ENCODE measurements around the gene ARHGAP26. TPM values are rescaled to one million over a fixed set of nuclear protein-coding genes. Genes with fewer than 3 reads are reported as not detected.

ARHGAP26 gene
- total and polyA plus RNA-seq, 2 of the 4 experiments (the other 2 are of a cell fraction): 0.54 to 0.56 TPM

DNA sequence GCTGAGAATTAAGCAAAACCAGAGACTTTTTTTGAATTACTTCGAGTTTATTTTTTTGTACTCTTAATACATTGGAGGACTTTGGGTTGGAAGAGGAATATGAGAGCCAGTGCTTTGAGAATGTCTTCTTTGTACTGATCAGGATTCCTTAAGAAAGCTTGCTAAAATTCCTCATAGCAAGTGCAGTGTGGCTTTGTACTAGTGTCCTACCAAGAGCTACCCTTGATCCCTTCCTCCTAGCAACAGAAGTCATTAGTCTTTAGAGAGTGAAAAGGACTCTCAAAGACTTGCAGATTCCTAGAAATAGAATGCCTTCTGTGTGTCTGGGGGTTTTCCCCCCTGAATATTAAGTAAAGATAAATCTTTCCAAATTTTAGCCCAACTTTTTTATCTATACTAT lies 276.1 kb downstream of the ARHGAP26 start:
- Histone ChIP-seq H3K4me1 (ENCODE audit: control insufficient read depth, insufficient read depth, low read length) (peaks cover 6% of the 10 kb centered on the region), H2AK9ac (replicated peaks; ENCODE audit: low read depth, low read length, poor library complexity) (no peak overlapping the region), H2BK20ac (ENCODE audit: low read depth, low read length) (no peak overlapping the region), H3K9me3 (ENCODE audit: control insufficient read depth, insufficient read depth, low read length) (no peaks in the 10 kb centered on the region), H3K9ac (ENCODE audit: low read depth, low read length) (no peak overlapping the region), H3K14ac (replicated peaks; ENCODE audit: low read depth, low read length) (no peak overlapping the region), H3K4me2 (ENCODE audit: low read depth, low read length) (no peak overlapping the region), H2AFZ (replicated peaks; ENCODE audit: low read length, poor library complexity) (no peak overlapping the region), H3K4ac (ENCODE audit: low read depth, low read length) (no peak overlapping the region), H3K23ac (ENCODE audit: low read depth, low read length) (no peak overlapping the region), H3K18ac (ENCODE audit: low read depth, low read length) (no peak overlapping the region), H2AK5ac (ENCODE audit: low read depth, low read length) (no peak overlapping the region), H4K91ac (ENCODE audit: insufficient read depth, low read depth, low read length) (no peak overlapping the region; the same call in 1 of the 2 replicates), H3K9me1 (ENCODE audit: insufficient read depth, low read length) (peaks cover 5% of the 10 kb centered on the region), H4K20me1 (ENCODE audit: insufficient read depth, low read length) (no peaks in the 10 kb centered on the region), H3K36me3 (ENCODE audit: control insufficient read depth, insufficient read depth, low read length) (no peaks in the 10 kb centered on the region), H2BK5ac (ENCODE audit: low read depth, low read length, poor library complexity, severe bottlenecking) (no peak overlapping the region), H3K4me3 (ENCODE audit: insufficient read depth, low read depth, low read length) (no peak overlapping the region), H3K27me3 (ENCODE audit: control insufficient read depth, insufficient read depth, low read length) (no peaks in the 10 kb centered on the region), H4K8ac (ENCODE audit: low read depth in 2 of 2, low read length in 2 of 2) (no peak overlapping the region), H3K27ac (ENCODE audit: insufficient read depth, low read length) (no peak overlapping the region), H3K79me1 (ENCODE audit: low read depth in 1 of 2, low read length in 2 of 2) (no peaks in the 10 kb centered on the region), H4K5ac (ENCODE audit: low read depth, low read length) (no peak overlapping the region), H2BK120ac (ENCODE audit: low read depth, low read length) (no peak overlapping the region), H2BK15ac (ENCODE audit: low read depth, low read length) (no peak overlapping the region), H3K56ac (ENCODE audit: extremely low read depth, insufficient read depth, low read length) (no peak overlapping the region)
- ChIA-PET POLR2A (ENCODE audit: unreplicated experiment) (no interaction called here), CTCF (no interaction called here)
- intact Hi-C loops (cut with micrococcal nuclease): no loop called here
- DNase-seq (no peak), ATAC-seq (ENCODE audit: low read depth) (no peak)
- WGBS, 2 experiments (ENCODE audit: extremely low coverage in 2 of 2, insufficient read length in 1 of 2): no CpG with 5 or more reads among the region's 1 CpG
- in situ Hi-C loops (cut with MboI; ENCODE audit: low sequenced_read_pairs): no loop called here
- TF ChIP-seq, protein P1, sequence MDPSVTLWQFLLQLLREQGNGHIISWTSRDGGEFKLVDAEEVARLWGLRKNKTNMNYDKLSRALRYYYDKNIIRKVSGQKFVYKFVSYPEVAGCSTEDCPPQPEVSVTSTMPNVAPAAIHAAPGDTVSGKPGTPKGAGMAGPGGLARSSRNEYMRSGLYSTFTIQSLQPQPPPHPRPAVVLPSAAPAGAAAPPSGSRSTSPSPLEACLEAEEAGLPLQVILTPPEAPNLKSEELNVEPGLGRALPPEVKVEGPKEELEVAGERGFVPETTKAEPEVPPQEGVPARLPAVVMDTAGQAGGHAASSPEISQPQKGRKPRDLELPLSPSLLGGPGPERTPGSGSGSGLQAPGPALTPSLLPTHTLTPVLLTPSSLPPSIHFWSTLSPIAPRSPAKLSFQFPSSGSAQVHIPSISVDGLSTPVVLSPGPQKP (IDR thresholded peaks at IDR 0.05; ENCODE audit: borderline replicate concordance, low read depth, low read length): no peak
- TF ChIP-seq CEBPB (IDR thresholded peaks at IDR 0.05; ENCODE audit: low read depth, low read length) (no peak), POLR2A (IDR thresholded peaks at IDR 0.05; ENCODE audit: low read depth, low read length) (no peak), MAZ (IDR thresholded peaks at IDR 0.05; ENCODE audit: borderline replicate concordance, low read depth, low read length) (no peak), RFX5 (IDR thresholded peaks at IDR 0.05; ENCODE audit: low read depth, low read length) (no peak), MAFK (IDR thresholded peaks at IDR 0.05; ENCODE audit: low read depth, low read length) (no peak), SMC3 (IDR thresholded peaks at IDR 0.05; ENCODE audit: low read depth, low read length) (no peak), RCOR1 (IDR thresholded peaks at IDR 0.05; ENCODE audit: insufficient replicate concordance, low read length) (no peak), MXI1 (IDR thresholded peaks at IDR 0.05; ENCODE audit: borderline replicate concordance, low read depth, low read length) (no peak), RAD21 (IDR thresholded peaks at IDR 0.05; ENCODE audit: low read length) (no peak), BHLHE40 (IDR thresholded peaks at IDR 0.05; ENCODE audit: low read depth, low read length) (no peak), FOS (IDR thresholded peaks at IDR 0.05; ENCODE audit: low read depth, low read length) (no peak), NFE2L2 (IDR thresholded peaks at IDR 0.05; ENCODE audit: low read depth, low read length) (no peak), CHD1 (IDR thresholded peaks at IDR 0.05; ENCODE audit: low read depth, low read length) (no peak)
- TF ChIP-seq, protein P2, sequence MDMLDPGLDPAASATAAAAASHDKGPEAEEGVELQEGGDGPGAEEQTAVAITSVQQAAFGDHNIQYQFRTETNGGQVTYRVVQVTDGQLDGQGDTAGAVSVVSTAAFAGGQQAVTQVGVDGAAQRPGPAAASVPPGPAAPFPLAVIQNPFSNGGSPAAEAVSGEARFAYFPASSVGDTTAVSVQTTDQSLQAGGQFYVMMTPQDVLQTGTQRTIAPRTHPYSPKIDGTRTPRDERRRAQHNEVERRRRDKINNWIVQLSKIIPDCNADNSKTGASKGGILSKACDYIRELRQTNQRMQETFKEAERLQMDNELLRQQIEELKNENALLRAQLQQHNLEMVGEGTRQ (IDR thresholded peaks at IDR 0.05; ENCODE audit: low read depth, low read length): no peak
- TF ChIP-seq, protein P3, sequence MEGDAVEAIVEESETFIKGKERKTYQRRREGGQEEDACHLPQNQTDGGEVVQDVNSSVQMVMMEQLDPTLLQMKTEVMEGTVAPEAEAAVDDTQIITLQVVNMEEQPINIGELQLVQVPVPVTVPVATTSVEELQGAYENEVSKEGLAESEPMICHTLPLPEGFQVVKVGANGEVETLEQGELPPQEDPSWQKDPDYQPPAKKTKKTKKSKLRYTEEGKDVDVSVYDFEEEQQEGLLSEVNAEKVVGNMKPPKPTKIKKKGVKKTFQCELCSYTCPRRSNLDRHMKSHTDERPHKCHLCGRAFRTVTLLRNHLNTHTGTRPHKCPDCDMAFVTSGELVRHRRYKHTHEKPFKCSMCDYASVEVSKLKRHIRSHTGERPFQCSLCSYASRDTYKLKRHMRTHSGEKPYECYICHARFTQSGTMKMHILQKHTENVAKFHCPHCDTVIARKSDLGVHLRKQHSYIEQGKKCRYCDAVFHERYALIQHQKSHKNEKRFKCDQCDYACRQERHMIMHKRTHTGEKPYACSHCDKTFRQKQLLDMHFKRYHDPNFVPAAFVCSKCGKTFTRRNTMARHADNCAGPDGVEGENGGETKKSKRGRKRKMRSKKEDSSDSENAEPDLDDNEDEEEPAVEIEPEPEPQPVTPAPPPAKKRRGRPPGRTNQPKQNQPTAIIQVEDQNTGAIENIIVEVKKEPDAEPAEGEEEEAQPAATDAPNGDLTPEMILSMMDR (conservative IDR thresholded peaks at IDR 0.05; ENCODE audit: low read depth, low read length): no peak
- BruUV-seq (replicated peaks): no TSS peak
- dilution Hi-C loops (cut with HindIII; ENCODE audit: low sequenced_read_pairs, unreplicated experiment): no loop called here
